ENCODE results near the gene POLH. TPM values are rescaled to one million over a fixed set of nuclear protein-coding genes. Genes with fewer than 3 reads are reported as not detected.
"Not testable (repeated sequence)": the region's sequence is repeated elsewhere in the genome, so short reads cannot be mapped to it uniquely, and the experiment has no call there.

The POLH gene
- total RNA-seq, 1 experiment from 2014 or later: 24.9 TPM

DNA sequence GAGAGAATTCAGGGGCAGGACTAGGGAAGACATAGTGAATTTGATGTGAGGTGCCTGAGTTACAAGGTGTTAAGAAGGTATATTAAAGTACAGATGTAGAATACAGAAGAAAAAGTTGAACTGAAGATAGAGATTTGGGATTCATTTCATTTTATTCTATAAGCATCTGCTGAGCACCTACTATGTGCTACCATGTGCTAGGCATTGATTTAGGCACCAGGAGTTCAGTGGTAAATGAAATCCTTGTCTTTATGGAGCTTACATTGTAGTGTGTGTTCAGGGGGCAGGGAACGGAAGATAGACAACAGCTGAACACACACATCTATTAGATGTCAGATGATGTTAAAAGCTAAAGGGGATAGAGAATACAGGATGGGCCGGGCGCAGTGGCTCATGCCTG is 71.6 kb downstream of the POLH start:
- no peak for TF ChIP-seq EZH2 (IDR thresholded peaks at IDR 0.05; ENCODE audit: borderline replicate concordance, low read depth, low read length, poor library complexity, severe bottlenecking)
- no peak for TF ChIP-seq CTCF (conservative IDR thresholded peaks at IDR 0.05; ENCODE audit: low read depth, low read length)
- POLR2A ChIA-PET (ENCODE audit: low non-redundant PET): no interaction called here

DNA sequence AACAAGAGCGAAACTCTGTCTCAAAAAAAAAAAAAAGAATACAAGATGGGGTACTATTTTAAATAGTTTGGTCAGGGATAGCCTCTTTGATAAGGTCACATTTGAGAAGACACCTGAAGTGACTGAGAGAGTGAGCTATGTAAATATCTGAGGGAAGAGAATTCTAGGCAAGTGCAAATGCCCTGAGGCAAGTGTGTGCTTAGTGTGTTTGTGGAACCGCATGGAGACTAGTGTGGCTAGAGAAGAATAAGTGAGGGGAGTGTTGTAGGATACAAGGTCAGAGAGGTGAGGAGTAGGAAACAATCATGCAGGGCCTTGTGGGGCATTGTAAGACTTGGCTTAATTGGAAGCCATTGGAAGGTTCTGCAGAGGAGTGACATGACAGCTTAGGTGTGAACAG is 72.3 kb downstream of the POLH start:
- Histone ChIP-seq H3K36me3 (ENCODE audit: insufficient read depth, low read length, poor library complexity, severe bottlenecking) (no peaks in the 10 kb centered on the region), H3K27me3 (replicated peaks; ENCODE audit: insufficient read depth, low read depth, low read length, poor library complexity) (no peaks in the 10 kb centered on the region), H3K4me1 (ENCODE audit: insufficient read depth, low read length, poor library complexity, severe bottlenecking) (no peaks in the 10 kb centered on the region), H3K9me3 (ENCODE audit: low read depth, low read length, poor library complexity, severe bottlenecking) (no peaks in the 10 kb centered on the region), H3K4me3 (ENCODE audit: low read depth, low read length, poor library complexity, severe bottlenecking) (no peak overlapping the region), H3K27ac (ENCODE audit: low read depth, low read length, poor library complexity, severe bottlenecking) (no peak overlapping the region)
- BruUV-seq (replicated peaks): no TSS peak
- POLR2A ChIA-PET (ENCODE audit: low non-redundant PET): no interaction called here
- DNase-seq (ENCODE audit: low spot score): no peak
- intact Hi-C loops (cut with micrococcal nuclease; ENCODE audit: unreplicated experiment): no loop called here
- CTCF ChIA-PET: no interaction called here
- TF ChIP-seq EZH2 (IDR thresholded peaks at IDR 0.05; ENCODE audit: borderline replicate concordance, low read depth, low read length, poor library complexity, severe bottlenecking) (no peak), CTCF (conservative IDR thresholded peaks at IDR 0.05; ENCODE audit: low read depth, low read length) (no peak)

More for the DNA sequence above, 71.6 kb downstream of the POLH start:
- Histone ChIP-seq H3K27ac (ENCODE audit: low read depth, low read length, poor library complexity, severe bottlenecking) (no peak overlapping the region), H3K9me3 (ENCODE audit: low read depth, low read length, poor library complexity, severe bottlenecking) (no peaks in the 10 kb centered on the region), H3K27me3 (replicated peaks; ENCODE audit: insufficient read depth, low read depth, low read length, poor library complexity) (no peaks in the 10 kb centered on the region), H3K4me1 (ENCODE audit: insufficient read depth, low read length, poor library complexity, severe bottlenecking) (no peaks in the 10 kb centered on the region), H3K4me3 (ENCODE audit: low read depth, low read length, poor library complexity, severe bottlenecking) (no peak overlapping the region), H3K36me3 (ENCODE audit: insufficient read depth, low read length, poor library complexity, severe bottlenecking) (peaks cover under 1% of the 10 kb centered on the region)
- DNase-seq (ENCODE audit: low spot score): no peak
- CTCF ChIA-PET: no interaction called here
- intact Hi-C loops (cut with micrococcal nuclease; ENCODE audit: unreplicated experiment): no loop called here
- no TSS peak for BruUV-seq (replicated peaks)

- H3K27me3 ChIP-seq (replicated peaks; ENCODE audit: insufficient read depth, low read depth, low read length, poor library complexity); H3K27ac ChIP-seq (ENCODE audit: low read depth, low read length, poor library complexity, severe bottlenecking); DNase-seq (ENCODE audit: low spot score); H3K36me3 ChIP-seq (ENCODE audit: insufficient read depth, low read length, poor library complexity, severe bottlenecking); POLR2A ChIA-PET (ENCODE audit: low non-redundant PET); CTCF ChIA-PET; H3K9me3 ChIP-seq (ENCODE audit: low read depth, low read length, poor library complexity, severe bottlenecking); H3K4me3 ChIP-seq (ENCODE audit: low read depth, low read length, poor library complexity, severe bottlenecking); BruUV-seq (replicated peaks); H3K4me1 ChIP-seq (ENCODE audit: insufficient read depth, low read length, poor library complexity, severe bottlenecking); intact Hi-C loops (cut with micrococcal nuclease; ENCODE audit: unreplicated experiment): not testable (repeated sequence)
These were observed 76.8 kb downstream of the POLH start for GRCh38 chr6:43652822-43653221.

GRCh38 chr6:43657221-43657802 is 81.3 kb downstream of the POLH start:
- CTCF ChIA-PET: no interaction called here
- BruUV-seq (replicated peaks): no TSS peak
- POLR2A ChIA-PET (ENCODE audit: low non-redundant PET): no interaction called here

More at GRCh38 chr6:43657221-43657802, 81.3 kb downstream of the POLH start:
- TF ChIP-seq EZH2 (IDR thresholded peaks at IDR 0.05; ENCODE audit: borderline replicate concordance, low read depth, low read length, poor library complexity, severe bottlenecking): no peak
- H3K27ac ChIP-seq (ENCODE audit: low read depth, low read length, poor library complexity, severe bottlenecking): no peak overlapping the region
- peaks cover 3% of the 10 kb centered on the region for H3K9me3 ChIP-seq (ENCODE audit: low read depth, low read length, poor library complexity, severe bottlenecking)
- H3K27me3 ChIP-seq (replicated peaks; ENCODE audit: insufficient read depth, low read depth, low read length, poor library complexity): no peaks in the 10 kb centered on the region
- no peak for DNase-seq (ENCODE audit: low spot score)
- H3K4me3 ChIP-seq (ENCODE audit: low read depth, low read length, poor library complexity, severe bottlenecking): no peak overlapping the region
- H3K4me1 ChIP-seq (ENCODE audit: insufficient read depth, low read length, poor library complexity, severe bottlenecking): no peaks in the 10 kb centered on the region
- intact Hi-C loops (cut with micrococcal nuclease; ENCODE audit: unreplicated experiment): no loop called here
- H3K36me3 ChIP-seq (ENCODE audit: insufficient read depth, low read length, poor library complexity, severe bottlenecking): no peaks in the 10 kb centered on the region
